GM21423 (cell line): Measurements from ENCODE around the gene C3orf18.

Experiments
- ATAC-seq: cut with Tn5 transposase; IDR thresholded peaks from one replicate; pipeline ENCODE4 v1.9.1; 2021; ENCODE audit warnings: mild to moderate bottlenecking, moderate library complexity; ENCODE audit not compliant: unreplicated experiment

Gene C3orf18

DNA sequence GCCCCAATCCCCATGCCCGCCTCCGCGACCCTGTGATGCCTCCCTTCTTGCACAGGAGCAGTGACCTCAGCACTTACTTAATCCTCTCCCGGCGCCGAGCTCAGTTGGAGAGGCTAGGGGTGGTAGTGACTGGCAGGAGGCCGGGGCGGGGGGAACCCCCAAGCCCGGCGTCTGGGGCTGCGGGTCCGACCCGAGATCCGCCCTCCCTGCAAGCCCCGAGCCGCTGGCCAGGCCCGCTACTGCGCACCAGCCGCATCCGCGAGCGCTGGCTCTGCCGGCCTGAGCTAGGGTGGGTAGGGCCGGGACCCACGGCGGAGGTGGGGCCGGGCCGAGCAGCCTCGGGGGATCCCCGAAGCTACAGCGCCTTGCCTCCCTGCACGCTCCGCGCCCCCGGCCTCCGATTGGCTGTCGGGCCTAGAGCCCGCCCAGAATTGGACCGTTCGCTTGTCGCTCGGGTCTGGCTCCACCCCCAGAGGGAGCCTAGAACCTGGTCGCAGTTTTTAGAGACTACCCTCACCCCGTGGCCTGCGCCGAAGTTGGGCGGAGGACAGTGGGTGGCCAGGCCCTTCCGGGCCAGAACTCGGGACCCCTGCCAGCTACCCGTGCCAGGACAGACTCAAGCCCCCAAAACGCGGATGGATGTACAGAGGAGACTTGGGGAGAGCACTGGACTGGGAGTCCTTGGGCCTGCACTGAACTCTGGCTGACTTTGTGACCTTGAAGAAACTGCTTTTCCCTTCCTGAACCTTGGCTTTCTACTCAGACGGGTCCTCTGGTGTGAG lies at the start of gene C3orf18:
TSS of gene C3orf18 (minus strand) at position 362 of the 782 bp plus-strand sequence. CDS start 2,048 bp downstream, outside the sequence.
- peak; percentile 72 for ATAC-seq

DNA sequence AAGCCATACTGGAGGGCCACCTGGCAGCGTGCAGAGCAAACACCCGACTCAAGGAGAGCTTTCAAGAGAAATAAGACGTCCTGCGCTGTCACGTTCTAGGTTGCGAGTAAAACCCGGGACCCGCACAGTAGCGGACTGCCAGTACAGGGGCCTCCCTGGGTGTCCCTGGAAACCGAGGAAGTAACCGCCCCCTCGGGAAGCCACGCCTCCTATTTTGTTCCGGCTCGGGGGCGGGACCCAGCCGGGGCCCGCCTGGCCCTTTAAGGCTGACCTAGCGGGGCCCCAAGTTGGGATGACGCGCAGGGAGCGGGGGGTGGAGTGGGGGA lies 49.2 kb upstream of the C3orf18 start:
- ATAC-seq, result peak; percentile 62

DNA sequence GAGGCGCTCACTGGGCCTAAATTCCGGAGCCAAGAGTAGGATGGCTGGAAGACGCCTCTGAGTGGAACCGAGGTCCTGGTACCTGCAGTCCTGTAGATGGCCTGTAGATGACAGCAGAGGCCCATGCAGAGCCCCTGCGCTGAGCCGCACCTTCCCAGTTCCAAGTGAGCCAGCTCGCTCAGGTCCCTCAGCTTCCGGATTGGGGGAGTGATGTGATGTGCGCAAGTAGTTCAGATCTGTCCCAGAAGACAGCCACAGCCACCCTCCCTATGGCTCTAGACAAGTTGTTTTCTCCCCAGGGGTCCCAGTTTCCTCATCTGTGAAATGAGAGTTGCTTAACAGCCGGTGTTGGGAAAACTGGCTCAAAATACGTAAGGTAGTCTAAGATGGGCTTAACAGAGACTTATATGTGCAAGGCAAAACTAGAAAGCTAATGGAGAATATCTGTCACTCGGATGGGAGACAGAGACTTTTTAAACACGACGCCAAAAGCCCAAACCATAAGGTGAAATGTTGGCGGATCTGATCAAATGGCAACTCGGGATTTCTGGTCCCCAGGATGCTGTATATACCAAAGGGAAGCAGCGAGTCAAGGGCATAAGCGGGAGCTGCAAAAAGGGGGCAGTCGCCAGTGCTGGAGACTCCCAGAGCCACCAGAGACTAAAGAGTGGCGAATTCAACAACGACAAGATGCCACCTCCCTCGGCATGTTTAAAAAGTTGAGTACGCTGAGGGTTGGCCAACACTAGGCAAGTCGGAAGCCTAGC lies 48.6 kb upstream of the C3orf18 start:
- peak; percentile 29 for ATAC-seq

DNA sequence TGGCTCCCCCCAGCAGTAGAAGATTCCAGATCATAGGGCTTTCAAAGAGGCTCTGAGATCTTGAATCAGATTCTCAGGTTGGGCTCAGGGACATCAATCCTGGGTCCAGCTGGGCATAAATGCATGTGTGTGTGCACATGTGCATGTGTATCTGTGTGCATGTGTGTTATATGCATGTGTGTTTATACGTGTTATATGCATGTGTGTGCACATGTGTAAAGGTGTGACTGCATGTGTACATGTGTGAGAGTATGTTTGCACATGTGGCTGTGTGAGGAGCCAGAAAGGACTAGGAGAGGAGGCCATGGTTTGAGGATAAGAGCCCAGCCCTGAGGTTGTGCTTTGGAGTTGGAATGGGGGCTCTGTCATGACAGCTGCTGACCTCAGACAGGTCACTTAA lies 47.6 kb upstream of the C3orf18 start:
- ATAC-seq, result no peak

DNA sequence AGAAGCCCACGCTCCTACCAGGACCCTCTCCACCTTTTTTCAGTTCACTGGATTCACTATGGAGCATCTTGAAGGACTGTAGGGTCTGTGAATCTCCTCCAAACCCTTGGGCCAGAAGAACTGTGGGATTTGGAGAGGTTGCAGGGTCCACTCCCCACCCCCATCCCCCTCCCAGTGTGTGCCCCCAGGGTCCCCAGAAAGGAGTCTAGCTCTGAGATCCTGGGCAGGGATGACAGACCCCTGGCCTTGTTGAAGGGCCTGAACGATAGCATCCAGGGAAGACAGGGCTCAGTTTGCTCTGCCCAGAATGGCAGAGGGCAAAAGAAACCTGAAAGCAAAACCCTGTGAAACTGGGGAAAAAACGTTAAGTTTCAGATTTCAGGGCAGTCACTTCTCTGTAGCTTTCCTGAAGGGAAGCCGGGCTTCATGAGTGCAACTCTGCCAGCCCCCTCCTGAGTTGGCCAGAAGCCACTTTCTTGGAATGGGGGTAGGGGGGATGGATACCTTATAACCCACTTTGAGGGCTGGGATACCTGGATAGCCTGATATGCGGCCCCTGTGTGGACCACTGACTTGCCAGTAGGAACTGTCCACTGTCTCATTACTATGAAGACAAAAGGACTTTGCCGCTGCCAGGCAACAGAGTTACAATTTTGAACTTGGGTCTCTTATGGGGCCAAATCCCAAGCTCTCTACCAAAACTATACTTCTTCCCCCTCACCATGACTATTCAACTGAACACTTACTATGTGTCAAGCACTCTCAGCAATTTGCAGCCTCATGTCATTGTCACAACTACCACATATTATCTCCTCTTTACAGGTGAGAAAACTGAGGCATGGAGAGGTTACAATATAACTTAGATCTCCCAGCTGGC lies 45.7 kb upstream of the C3orf18 start:
- ATAC-seq, result no peak

DNA sequence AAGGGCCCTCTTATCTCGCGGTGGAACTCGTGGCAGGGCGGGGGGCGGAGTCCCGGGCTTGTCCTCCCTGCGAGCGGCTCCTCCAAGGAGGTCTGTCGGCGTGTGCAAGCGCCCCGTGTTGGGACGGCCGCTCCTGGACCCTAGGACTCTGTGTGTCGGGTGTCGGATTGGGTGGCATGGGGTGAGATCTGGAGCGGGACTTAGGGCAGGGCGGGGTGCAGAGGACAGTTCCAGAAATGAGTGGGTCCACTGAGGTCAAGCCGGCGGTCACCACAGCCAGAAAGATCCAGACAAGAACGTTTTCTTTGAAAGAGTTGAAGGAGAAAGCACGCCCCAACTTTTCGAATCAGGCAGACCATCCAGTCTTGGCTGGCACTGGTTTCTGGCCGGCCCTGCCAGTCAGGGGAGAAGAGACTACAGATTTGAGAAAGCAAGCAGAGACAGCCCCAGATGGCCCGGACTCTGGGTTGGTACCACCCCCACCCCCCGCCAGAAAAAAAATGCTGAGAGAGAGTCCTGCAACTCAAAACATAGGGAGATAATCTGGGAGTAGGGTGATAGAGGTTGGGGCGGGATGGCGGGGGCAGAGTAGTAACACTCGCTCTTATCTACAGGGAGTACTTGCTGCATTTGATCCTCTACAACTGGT lies 44.8 kb upstream of the C3orf18 start:
- ATAC-seq, result no peak

DNA sequence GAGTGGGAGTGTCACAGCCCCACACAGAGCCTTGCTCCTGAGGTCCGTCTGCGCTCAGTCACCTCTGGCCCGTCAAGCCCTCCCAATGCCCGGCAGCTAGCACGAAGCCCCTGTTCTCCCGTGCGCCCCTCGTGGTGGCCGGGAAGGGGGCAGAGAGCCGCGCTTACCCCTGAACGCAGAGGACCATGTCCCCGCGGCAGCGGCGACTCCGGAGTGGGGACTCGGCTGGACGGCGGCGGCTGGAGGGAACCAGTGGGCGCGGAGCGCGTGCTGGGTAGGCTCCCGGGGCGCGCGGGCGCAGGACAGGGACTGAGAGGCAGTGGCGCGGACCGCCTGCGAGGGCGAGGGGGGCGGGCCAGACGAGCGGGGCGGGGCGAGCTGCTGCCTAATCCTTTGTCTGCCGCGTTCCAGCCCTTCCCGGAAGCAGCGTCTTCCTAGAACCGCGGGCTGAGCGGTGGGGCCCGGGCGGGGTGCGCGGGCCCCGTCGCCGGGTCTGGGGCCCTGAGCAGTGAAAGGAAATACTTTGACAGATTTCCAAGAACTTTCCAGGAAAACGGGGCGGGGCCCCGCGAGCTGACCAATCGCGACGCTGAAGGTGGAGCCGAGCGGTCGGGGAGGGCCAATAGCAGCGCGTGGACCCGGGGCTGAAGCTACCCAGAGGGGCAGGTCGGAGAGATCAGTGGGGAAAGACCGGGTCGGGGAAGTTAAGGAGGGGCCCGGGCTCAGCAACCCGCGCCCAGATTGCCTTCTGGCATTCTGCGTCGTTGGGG lies 44.1 kb upstream of the C3orf18 start, which contains the start of gene CISH:
TSS of gene CISH (minus strand) at position 311 of the 770 bp plus-strand sequence. CDS start at position 187, 124 bp downstream.
- peak; percentile 60 for ATAC-seq

DNA sequence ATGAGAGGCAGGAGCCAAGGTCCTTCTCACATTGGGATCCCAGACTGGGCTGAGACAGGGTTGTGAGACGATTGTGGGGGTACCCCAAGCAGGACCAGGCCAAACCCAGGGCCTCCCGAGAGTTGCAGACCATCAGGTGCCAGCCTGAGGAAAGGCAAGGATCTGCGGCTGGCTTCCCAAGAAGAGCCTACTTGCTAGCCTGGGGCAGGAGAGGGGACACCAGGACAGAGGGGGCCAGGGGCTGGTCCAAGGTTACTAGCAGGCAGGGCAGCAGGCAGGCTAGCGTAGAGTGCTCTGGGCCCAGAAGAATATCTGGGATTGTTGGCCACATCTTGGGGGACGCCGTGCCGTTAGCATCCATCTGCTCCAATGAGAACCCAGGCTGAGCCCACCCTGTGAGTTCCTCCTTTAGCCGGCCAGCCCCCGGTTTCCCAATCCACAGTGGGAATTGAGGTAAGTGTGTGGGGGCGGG lies 43.5 kb upstream of the C3orf18 start:
- ATAC-seq, result no peak

DNA sequence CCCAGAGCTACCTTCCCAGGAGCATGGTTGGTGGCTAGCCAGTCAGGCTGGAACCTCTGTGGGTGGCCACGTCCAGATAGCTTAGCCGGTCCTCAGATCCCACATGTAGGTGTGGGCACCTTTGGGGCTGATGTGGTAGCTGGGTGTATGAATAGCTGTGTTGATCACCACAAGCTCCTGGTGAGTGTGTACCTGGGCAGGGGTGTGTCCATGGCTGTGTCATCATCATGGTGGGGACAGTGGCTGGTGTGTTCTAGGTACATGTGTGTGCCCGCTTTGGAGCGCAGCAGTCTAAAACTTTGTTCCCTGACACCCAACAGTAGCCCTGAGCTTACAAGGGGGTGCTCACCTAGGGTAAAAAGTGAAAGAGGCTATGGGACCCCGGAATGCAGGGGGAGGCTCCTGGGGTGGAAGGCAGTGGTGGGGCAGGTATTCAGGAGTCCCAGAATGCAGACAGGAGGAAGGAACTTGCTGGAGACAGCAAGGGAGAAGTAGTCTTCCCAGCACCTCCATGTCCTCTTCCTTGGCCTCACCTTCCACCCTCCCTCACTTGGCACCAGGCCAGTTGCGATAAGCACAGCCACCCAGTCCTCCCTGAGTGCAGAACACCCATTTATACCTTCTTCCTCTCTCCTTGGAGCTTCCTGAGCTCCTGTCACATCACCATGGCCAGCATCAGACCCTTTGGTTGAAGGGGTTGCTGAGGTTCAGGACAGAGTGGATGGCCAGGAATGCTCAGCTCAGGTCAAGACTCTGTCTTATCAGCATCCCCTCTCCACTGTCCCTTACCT lies 42.8 kb upstream of the C3orf18 start:
- no peak for ATAC-seq

DNA sequence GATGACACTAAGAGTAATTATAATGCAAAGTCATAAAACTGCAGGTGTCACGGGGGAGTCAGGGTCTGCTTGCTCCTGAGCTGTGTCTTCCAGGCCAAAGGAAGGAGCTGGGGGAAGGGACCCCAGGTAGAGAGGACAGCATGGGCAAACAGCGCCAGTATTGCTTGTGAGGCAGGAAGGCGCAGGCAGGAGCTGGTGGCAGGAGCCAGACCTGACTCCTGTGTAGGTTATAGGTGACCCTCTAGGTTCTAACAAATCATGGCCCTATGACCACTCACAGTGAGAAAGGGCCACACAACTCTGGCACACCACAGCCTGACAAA lies 42.2 kb upstream of the C3orf18 start:
- ATAC-seq, result no peak

DNA sequence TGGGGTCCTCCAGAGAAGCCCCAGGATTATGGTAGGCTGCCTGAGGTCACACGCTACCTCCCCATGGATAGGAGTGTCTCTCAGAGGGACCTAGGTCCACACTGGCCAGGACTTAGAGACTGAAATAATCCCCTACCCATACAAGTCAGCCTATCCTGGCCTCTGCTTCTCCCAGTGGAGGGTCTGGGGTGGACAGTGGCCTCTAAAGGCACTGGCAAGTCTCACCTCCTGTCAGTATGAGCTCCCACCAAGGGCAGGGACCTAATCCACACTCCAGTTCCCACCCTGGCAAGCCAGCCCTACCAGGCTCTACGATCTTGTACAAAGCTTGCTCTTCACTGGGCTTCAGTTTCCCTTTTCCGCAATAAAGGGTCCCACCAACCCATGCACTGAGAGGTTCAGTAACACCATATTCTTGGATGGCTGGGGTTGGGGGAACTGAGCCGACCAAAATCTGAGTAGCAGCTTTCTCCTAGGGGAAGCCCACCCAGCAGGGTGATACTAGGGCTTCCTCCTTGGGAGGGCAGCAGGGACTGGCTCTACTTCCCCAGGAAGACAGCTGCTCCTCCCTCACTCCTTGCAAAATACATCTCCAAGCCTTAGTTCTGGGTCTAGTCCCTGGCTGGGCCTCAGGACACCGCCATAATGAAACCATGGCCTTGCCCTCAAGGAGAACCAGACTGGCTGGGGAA lies 41.7 kb upstream of the C3orf18 start:
- ATAC-seq, result no peak

DNA sequence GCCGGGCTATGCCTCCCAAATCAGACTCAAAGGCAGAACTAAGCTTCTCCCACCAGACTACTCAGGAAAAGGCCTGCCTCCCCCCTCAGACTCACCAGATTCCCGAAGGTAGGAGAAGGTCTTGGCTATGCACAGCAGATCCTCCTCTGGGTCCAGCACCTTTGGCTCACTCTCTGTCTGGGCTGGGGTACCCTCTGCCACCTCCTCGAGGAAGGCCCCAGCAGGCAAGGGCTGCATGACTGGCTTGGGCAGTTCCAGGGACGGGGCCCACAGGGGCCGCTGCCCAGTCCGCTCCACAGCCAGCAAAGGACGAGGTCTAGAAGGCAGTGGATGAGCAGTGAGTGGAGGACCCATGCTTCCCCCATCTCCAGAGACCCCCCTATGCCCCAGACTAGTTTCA lies 40.7 kb upstream of the C3orf18 start:
- no peak for ATAC-seq

DNA sequence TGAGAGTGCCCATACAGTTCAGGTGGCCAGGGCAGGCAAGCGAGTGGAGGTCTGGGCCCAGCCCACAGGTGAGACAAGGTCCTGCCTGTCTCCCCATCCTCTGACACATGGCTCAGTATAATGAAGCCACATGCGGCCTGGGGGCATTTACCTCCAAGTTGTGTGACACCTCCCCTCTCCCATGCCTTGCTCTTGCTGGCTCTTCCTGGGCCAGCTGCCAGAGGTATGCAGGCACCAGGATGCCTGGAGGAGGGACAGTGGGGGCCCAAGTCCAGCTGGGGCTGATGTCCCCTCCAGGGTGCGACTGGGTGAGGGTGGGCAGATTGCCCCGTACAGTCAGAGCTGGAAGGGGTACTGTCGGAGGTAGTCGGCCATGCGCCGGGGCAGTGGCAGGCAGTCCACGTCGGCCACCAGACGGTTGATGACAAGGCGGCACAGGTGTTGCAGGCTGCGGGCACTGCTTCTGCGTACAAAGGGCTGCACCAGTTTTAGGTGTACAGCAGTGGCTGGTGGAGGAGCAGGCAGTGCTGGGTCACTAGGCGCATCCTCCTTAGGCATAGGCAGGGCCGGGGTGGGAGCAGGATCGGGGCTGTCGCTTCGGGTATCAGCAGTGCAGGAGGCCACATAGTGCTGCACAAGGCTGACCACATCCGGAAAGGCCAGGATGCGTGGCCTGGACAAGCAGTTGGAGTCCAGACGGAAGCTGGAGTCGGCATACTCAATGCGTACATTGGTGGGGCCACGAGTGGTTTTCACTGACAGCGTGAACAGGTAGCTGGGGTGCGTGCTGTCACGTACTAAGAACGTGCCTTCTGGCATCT lies 39.9 kb upstream of the C3orf18 start:
- ATAC-seq, result no peak

DNA sequence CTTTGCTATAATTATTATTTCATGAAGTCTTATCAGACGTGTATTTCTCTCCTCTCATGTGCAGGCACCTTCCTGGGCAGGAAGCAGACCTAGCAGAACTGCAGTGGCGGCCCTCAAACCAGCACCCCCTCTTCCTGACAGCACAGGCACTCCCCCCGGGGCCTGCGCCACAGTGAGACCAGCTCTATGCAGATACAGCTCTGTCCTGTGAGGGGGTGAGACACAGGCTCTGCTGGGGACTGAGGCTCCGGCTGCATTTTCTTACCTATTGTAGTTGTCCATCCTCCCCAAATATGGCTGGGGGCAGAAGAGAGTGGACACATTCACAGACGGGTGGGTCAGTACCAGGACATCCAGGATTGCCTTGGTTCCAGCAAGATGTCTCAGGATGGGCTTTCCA lies 39.0 kb upstream of the C3orf18 start:
- no peak for ATAC-seq

DNA sequence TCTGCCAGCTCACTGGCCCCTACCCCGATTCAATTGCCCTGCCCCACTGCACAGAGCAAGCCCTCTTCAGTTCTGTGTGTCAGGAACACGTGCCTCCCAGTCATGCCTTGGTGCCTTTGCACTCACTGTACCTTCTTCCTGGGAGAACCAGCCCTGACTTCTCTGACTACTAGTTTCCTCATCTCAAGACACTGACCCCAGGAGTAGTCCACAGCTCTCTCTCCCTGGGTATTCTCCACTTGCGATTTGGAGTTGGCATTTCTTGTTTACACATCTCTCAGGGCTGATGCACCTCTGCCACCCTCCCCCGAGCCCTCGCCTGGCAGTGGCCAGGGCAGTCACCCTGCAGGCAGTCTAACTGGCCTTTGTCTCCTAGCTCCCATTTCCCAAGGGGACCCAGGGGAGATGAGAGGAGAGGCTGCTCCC lies 38.4 kb upstream of the C3orf18 start:
- ATAC-seq, result no peak

DNA sequence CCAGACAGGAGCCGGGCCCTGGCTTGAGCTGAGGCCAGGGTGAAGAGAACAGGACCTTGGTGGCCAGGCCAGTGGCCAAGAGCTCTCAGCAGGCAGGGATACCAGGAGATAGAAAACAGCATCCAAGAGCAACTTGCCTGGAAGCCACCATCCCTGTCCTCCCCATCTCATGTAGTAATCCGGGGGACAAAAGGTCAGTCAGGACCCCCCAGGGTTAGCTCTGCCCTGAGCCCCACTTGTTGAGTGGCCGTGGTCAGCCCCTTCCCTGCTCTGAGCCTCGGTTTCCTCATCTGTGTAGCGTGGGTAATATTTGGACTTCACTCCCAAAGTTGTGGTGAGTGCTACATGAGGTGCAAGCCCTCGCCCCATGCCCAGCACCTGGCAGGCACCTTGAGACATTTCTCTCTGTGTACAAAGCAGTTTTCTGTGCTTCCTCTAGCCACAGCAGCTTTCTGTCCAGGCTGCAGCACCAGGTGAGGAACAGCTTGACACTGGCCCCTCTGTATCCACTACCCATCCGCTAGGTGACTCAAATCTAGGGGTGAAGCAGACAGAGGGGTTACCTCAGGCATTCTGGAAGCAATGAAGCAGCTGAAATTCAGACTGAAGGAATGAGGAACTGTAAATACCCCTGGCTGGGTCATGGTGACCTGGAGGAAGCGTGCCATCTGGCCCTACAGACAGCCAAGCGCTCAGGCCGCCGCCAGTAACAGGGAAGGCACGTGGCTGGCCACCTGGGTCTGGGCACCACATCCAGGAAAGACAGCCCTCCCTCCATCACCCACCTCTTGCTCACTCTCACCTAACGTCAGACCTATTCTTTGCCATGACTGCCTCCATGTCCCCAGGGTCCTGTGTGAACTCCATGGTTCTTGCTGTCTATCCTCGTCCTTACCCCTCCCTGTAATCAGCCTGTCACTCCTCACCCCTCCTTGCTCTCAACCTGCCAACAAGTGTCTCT lies 37.4 kb upstream of the C3orf18 start:
- ATAC-seq, result peak; percentile 36
